ENCODE results near the gene TSHZ2. TPM values are rescaled to one million over a fixed set of nuclear protein-coding genes. Genes with fewer than 3 reads are reported as not detected.
"Not testable (repeated sequence)": the region's sequence is repeated elsewhere in the genome, so short reads cannot be mapped to it uniquely, and the experiment has no call there.

The TSHZ2 gene
- total RNA-seq, 4 donors from 2014 or later: 4.0 to 57.8 (median 10.3) TPM

DNA sequence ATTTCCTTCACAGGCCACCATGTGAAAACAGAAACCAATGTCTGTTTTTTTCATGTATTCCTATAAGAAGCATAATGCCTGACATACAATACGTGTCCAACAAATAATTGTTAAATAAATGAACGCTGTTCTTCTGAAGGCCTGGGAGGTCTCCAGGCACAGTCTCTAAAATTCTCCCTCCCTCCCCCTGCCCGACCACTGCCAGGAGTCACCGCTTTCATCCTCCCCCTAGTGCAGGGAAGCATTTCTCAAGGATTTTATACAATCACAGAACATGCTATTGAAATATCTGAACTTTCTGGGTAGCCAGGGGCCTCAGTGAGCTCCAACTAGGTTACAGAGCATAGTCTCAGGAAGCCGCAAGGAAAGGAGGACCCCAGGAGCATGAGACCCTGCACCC, 526.2 kb downstream of the TSHZ2 start:
- Histone ChIP-seq H3K4me3 (no peak overlapping the region), H3K36me3 (no peaks in the 10 kb centered on the region), H3K4me1 (no peaks in the 10 kb centered on the region), H3K27ac (no peak overlapping the region), H3K9me3 (no peaks in the 10 kb centered on the region), H3K27me3 (no peaks in the 10 kb centered on the region)
- no peak for TF ChIP-seq POLR2A (IDR thresholded peaks at IDR 0.05)
- TF ChIP-seq, protein P1, sequence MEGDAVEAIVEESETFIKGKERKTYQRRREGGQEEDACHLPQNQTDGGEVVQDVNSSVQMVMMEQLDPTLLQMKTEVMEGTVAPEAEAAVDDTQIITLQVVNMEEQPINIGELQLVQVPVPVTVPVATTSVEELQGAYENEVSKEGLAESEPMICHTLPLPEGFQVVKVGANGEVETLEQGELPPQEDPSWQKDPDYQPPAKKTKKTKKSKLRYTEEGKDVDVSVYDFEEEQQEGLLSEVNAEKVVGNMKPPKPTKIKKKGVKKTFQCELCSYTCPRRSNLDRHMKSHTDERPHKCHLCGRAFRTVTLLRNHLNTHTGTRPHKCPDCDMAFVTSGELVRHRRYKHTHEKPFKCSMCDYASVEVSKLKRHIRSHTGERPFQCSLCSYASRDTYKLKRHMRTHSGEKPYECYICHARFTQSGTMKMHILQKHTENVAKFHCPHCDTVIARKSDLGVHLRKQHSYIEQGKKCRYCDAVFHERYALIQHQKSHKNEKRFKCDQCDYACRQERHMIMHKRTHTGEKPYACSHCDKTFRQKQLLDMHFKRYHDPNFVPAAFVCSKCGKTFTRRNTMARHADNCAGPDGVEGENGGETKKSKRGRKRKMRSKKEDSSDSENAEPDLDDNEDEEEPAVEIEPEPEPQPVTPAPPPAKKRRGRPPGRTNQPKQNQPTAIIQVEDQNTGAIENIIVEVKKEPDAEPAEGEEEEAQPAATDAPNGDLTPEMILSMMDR (IDR thresholded peaks at IDR 0.05): no peak
- no peak for DNase-seq

DNA sequence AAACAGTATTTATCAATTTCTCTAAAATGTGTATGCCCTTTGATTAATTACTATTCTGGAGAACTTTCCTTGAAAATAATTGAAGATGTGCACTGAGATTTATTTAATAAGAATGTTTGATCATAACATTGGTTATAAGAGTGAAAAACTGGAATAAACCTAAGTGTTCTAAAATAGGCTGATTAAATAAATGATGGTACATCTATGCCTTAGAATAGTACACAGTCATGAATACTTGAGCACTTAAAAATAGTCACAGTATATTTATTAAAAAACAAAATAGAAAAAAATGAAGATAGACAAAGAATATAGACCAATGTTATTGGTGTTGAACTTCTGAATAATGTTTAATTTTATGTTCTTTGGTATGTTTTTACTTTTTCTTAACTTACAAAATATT, 528.5 kb downstream of the TSHZ2 start:
- Histone ChIP-seq H3K27me3 (no peaks in the 10 kb centered on the region), H3K27ac (no peak overlapping the region), H3K4me1 (no peaks in the 10 kb centered on the region), H3K9me3 (no peaks in the 10 kb centered on the region), H3K4me3 (no peak overlapping the region), H3K36me3 (no peaks in the 10 kb centered on the region)
- no peak for DNase-seq
- TF ChIP-seq, protein P1 (IDR thresholded peaks at IDR 0.05): no peak
- no peak for TF ChIP-seq POLR2A (IDR thresholded peaks at IDR 0.05)

DNA sequence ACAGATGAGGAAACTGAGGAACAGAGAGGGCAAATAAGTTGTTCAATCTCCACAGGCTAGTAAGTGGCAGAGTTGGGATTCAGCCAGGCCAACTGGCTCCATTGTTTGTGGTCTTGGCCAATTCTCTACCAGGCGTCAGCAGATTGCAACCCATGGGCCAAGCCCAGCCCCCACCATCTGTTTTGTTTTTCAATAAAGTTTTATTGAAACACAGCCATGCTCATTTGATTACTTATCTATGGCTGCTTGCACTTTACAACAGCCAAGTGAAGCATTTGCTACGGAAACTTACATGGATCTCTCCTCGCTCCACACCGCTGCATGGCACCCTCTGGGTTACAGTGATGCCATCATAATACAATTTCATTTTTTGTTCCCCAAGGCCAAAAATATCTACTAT, 530.7 kb downstream of the TSHZ2 start:
- H3K27me3 ChIP-seq: no peaks in the 10 kb centered on the region
- no peaks in the 10 kb centered on the region for H3K9me3 ChIP-seq
- H3K4me3 ChIP-seq: no peak overlapping the region
- H3K4me1 ChIP-seq: no peaks in the 10 kb centered on the region
- TF ChIP-seq, protein P1 (IDR thresholded peaks at IDR 0.05): no peak
- no peak for TF ChIP-seq POLR2A (IDR thresholded peaks at IDR 0.05)
- no peak for DNase-seq
- no peaks in the 10 kb centered on the region for H3K36me3 ChIP-seq
- H3K27ac ChIP-seq: no peak overlapping the region

DNA sequence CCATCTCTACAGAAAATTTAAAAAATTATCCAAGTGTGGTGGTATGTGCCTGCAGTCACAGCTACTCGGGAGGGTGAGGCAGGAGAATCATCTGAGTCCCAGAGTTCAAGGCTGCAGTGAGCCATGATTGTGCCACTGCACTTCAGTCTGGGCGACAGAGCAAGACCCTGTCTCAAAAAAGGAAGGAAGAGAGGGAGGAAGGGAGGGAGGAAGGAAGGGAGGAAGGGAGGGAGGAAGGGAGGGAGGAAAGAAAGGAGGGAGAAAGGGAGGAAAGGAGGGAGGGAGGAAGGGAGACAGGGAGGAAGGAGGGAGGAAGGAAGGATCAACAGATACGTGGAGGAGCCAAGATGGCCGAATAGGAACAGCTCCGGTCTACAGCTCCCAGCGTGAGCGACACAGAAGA, 531.4 kb downstream of the TSHZ2 start:
- TF ChIP-seq POLR2A (IDR thresholded peaks at IDR 0.05): no peak
- TF ChIP-seq, protein P1 (IDR thresholded peaks at IDR 0.05): no peak

DNA sequence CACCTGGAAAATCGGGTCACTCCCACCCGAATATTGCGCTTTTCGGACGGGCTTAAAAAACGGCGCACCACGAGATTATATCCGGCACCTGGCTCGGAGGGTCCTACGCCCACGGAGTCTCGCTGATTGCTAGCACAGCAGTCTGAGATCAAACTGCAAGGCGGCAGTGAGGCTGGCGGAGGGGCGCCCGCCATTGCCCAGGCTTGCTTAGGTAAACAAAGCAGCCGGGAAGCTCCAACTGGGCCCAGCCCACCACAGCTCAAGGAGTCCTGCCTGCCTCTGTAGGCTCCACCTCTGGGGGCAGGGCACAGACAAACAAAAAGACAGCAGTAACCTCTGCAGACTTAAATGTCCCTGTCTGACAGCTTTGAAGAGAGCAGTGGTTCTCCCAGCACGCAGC, 531.9 kb downstream of the TSHZ2 start:
- H3K27ac ChIP-seq, H3K4me1 ChIP-seq, H3K9me3 ChIP-seq, H3K36me3 ChIP-seq, DNase-seq, H3K27me3 ChIP-seq: not testable (repeated sequence)
- peak overlapping the region in 1 of 4 donors; percentile 31 for H3K4me3 ChIP-seq

More for the DNA sequence above, 531.4 kb downstream of the TSHZ2 start:
- Histone ChIP-seq H3K27ac (no peak overlapping the region), H3K36me3 (no peaks in the 10 kb centered on the region), H3K9me3 (no peaks in the 10 kb centered on the region), H3K27me3 (no peaks in the 10 kb centered on the region), H3K4me3 (peak overlapping the region in 1 of 4 donors; percentile 31), H3K4me1 (no peaks in the 10 kb centered on the region)
- no peak for DNase-seq

DNA sequence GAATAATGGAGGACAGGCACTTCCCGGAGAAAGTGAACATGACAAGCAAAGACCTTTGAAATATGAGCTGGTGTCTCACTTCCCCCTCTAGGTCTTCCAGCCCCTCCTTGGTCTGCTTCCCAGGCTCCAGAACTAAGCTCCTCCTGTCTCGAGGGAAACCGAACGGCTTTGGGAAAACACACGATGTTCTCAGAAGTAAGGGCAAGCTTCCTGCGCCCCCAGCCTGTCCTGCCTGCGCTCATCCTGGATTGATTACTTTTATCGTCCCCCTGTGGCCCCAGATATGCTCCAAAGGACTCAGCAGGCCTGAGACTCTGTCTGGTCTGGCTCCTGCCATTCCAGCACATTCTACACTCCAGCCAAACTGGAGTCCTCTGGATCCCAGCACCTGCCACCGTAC, 538.1 kb downstream of the TSHZ2 start:
- Histone ChIP-seq H3K36me3 (no peaks in the 10 kb centered on the region), H3K27me3 (no peaks in the 10 kb centered on the region), H3K4me3 (no peak overlapping the region), H3K4me1 (no peaks in the 10 kb centered on the region), H3K27ac (no peak overlapping the region), H3K9me3 (peaks cover 0 to 3% (median 0%) of the 10 kb centered on the region in 4 donors)
- DNase-seq: no peak
- TF ChIP-seq, protein P1 (IDR thresholded peaks at IDR 0.05): no peak
- TF ChIP-seq POLR2A (IDR thresholded peaks at IDR 0.05): no peak
